NCI-H82 (cell line): ENCODE results near the gene USP6NL.
"Not testable (repeated sequence)": the region's sequence is repeated elsewhere in the genome, so short reads cannot be mapped to it uniquely, and the experiment has no call there.

Source experiments
- DNase-seq: peaks from one replicate; lab custom pipeline; 2025; lab: John Stamatoyannopoulos, UW

USP6NL gene

DNA sequence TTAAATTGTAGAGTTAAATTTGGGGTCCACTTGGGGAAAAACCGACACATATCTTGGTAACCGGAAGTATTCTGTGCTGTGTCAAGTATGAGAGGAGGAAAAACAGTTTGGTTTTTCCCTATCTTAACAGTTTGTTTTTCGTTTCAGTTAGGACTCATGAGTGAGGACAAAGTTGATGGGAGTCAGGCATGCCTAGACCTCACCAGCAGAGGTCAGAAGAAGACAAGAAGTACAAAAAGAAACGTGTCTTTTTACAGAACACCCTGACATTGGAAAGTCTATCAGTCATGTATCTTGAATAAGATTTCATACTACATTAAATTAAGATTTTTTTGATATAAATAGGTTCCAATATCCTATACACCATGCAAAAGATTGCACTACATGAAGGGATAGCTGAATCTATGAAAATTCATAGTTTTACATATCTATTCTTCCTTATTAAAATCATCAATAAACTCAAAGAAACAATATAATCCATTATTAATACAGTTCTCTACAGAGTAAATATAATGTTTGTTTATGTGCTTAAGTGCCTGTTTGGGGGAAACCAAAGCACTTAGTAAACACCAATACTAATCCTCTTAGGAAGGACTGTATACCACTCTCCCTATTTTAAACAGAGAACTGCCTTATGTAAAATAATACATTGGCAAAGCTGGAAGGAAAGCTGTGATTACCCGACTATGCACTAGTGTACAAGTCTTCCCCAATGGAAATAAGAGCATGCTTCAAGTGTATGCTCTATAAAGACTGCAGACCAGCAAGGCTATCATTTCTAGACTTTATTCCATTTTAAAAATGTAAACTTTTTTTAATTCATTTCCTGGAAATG is 95.6 kb downstream of the USP6NL start:
- DNase-seq, result peak; percentile 55

DNA sequence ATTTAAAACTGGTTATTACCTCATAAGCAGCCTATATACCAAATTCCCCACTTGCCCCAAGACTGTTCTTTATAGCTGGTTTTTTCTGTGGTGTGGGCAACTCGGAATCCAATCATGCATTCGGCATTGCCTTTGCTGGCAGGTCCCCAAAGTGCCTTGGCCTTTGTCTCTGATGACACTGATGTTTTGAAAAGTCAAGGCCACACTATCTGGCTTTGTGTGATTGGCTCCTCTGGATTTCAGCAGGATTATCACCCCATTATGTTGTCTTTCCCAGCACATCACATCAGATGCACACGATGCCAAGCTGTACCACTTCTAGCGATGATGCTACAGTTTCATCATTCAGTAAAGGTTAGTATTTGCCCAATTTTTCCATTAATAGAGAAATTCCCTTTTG is 97.7 kb downstream of the USP6NL start:
- no peak for DNase-seq

DNA sequence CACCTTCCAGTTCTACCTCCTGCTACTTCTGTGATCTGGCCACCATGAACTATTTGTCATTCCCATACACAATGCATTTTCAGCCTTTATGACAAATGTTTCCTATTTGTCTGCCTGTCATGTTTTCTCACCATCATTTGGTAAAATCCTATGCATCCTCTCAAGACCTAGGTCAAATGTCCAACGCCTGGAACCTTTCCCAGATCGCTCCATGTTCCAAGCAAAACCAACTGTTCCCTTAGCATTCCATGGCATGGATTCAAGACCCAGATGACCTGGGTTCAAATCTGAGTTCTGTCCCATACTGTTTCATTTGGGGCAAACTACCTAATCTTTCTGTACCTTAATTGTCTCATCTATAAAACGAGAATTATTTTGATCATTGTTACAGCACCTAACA is 98.9 kb downstream of the USP6NL start:
- DNase-seq, result no peak

DNA sequence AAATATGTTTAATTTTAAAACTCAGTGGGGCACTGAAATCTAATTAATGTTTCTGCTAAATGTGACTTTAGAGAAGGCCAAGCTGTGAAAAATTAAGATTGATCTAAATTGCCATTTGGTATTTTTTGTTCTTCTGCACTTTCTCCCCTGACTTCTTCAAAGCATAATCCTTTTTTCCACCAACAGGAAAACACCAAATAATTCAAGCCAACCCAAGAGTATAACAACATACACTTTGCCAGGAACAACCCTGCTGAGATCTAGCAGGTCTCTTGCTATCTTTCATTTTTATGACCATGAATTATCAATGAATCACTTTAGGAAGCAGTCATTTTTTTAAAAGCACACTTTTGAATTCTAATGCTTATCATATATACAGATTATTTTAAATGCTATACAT is 100.1 kb downstream of the USP6NL start:
- no peak for DNase-seq

DNA sequence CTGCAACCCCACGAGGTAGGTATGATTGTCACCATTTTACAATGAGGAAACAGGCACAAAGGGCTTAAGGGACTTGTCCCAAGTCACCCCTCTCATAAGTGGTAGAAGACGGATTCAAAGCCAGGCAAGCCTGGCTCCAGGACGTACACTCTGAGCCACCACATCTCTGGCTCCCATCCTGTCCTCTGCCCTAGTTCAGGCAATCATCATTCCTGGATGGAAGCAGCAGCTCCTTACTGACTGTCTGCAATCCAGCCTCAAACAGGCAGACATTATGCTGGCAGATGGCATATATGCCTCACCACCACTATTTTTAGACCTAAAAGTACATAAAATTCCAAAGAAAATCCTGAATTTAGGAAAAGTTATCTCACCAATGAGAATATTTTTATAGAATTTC is 100.7 kb downstream of the USP6NL start:
- no peak for DNase-seq

DNA sequence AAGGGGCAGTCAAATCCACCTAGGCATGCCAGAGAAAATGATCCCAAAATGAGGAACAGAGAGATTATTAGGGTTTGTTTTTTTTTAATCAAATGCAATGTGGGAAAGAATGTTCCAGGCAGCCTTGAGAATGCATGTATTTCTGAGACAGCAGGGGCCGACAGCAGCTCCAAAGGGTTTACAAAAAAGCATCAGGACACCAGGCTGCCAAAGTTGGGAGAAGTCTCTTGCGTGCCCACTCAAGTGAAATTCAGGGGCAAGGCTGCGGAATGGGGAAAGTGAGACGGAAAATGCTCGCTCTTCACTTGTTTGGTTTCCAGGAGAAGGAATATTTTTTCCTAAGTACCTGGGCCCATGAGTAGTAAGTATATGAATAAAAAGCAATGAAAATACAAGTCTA is 101.2 kb downstream of the USP6NL start:
- no peak for DNase-seq

DNA sequence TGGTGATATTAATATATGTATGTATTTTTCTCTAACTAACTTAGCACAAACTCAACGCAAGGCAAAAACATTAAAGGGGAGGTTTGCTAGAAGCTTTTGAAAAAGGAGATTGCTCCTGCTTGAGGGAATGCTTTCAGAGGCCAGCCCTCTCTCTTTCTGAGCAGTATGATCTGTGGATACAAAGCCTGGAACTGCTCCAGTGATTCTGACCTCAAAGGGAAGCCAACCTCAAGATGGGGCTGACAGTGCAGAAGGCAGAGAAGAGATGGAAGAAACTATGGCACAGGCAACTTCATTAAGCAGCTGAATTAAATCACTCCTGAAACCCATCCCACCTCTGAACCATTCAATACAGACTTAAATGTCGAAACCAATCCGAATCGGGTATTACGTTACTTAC is 102.4 kb downstream of the USP6NL start:
- DNase-seq, result no peak

DNA sequence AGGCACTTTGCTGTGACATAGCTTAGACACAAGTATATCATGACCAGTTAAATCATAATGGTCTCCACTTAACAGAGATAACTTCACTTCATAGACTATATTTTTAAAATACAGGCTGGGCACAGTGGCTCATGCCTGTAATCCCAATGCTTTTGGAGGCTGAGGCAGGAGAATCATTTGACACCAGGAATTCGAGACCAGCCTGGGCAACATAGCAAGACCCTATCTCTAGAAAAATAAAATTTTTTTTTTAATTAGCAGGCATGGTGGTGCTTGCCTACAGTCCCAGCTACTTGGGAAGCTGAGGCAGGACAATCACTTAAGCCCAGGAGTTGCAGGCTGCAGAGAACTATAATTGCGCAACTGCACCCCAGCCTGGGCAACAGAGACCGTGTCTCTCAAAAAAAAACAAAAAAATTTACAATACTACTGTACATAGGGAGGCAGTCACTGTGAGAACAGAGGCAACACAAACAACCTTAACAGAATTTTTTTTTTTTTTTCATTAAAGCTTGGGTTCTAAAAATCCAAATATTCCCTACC is 105.1 kb downstream of the USP6NL start:
- DNase-seq, result no peak

DNA sequence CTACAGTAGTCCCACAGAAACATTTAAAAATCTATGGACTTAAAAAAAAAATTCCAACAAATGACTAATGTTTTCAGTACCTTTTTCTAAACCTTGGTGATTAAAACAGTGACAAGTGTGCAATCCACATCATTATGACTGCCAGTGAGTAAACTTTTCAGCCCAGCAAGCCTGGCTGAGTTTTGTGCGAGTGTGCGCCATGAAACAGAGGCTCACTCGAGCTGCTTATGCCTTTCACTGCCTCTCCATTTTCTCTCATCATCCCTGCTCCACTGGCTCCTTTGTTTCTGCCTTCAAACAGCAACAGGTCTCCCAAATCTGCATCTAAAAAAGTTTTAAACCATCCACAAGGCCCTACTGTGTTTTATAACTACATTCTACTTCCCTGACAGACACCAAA is 105.8 kb downstream of the USP6NL start:
- no peak for DNase-seq

DNA sequence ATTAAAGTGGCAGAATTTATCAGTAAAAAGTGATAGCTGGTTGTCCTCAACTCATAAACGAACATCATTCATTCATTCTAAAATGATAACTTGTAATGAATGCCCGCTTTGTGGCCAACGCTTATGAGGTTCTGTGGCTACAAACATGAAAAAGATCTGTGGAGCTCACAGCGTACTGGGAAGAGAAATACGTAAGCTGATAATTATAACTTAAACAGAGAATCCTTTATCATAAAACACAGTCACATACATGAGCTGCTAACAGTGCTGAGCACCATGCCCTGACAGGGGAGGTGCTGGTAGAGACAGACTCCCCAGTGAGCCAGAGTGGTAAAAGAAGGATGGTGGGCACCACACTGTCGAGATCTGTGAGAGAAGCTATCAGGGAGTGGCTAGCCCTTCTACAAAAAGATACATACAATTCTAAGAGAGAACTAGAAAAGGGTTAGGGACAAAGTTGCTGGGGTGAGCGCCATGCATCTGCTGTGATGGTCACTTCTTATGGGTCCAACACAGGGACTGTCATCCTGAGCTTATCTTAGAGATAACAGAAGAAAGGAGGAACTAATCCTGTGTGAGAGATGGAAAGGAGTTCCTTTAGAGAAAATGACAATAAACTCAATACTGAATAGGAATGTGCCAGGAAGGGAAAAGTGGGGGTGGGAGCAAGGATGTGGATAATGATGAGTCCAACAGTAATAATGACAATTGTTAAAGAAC is 106.7 kb downstream of the USP6NL start:
- DNase-seq, result no peak

DNA sequence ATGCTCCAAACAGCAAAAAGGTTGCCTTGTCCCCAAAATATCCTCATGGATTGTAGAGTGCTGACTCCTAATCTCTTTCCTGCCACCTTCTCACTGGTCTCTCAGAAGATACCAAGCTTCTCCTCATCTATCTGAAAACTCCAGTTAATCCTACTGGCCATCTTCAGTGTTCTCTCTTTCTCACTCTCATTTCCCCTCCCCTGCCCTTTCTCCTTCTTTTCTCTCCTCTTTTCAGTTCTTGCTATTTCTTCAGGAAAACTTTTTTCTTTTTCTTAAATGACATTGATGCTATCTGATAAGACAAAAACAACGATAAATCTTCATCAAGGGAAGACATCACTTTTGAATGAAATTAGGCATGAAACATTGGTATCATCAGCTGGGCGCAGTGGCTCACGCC is 109.8 kb downstream of the USP6NL start:
- no peak for DNase-seq

DNA sequence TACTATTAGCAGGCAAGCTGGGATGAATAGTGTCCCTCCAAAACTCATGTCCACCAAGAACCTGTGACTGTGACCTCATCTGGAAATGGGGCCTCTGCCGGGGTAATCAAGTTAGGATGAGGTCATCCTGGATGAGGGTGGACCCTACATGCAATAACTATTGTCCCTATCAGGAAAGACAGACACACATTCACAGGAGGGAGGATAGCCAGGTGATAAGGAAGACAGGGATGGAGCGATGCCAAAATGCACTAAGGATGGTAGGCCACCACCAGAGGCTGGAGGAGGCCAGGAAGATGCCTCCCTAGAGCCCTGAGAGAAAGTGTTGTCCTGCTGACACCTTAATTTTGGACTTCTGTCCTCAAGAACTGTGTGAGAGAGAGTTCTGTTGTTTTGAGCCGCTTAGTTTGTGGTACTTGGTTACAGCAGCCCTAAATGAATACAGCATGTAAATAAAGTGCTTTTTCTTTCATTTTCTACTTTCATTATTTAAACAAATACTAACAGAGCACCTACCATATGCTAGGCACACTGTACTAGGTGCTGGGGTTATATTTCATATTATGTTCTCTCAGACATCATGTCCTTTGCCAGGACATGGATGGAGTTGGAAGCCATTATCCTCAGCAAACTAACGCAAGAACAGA is 111.9 kb downstream of the USP6NL start:
- no peak for DNase-seq

DNA sequence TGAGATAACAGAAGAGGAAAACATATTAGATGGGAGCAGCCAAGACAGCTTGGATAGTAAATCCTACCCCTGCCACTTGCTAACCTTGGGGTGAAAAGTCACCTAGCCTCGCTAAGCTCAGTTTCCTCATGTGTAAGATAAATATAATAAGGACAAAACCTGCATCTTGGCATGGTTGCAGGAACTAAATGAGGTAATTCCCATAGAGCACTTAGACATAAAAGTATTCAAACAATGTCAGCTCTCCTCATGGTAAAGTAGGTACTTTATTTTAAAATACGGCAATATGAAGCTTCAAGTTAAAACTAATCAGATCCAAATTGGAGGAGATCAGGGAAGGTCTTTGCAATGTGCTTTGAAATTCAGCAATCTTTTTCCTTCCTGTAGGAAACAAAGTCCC is 113.1 kb downstream of the USP6NL start:
- no peak for DNase-seq

DNA sequence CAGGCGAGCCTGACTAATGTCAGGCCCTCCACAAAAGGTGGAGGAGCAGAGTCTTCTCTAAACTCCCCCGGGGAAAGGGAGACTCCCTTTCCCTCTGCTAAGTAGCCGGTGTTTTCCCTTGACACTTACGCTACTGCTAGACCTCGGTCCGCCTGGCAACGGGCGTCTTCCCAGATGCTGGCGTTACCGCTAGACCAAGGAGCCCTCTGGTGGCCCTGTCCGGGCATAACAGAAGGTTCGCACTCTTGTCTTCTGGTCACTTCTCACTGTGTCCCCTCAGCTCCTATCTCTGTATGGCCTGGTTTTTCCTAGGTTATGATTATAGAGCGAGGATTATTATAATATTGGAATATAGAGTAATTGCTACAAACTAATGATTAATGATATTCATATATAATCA is 116.5 kb downstream of the USP6NL start:
- not testable (repeated sequence) for DNase-seq

DNA sequence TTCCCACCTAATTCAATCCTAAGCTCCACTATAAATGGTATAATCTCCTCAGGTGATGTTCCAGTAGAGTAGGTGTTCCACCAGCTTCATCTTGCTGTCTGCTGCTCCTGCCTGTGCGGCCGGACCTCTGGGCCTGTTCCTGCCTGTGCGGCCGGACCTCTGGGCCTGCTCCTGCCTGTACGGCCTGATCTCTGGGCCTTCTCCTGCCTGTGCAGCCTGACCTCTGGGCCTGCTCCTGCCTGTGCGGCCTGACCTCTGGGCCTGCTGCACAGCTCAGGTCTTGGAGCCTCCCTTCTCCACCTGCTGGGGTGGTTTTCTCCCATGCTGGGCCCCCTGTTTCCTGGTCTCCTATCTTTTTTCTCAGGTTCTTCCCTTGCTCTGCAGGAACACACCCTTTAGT is 117.8 kb downstream of the USP6NL start:
- DNase-seq, result no peak

DNA sequence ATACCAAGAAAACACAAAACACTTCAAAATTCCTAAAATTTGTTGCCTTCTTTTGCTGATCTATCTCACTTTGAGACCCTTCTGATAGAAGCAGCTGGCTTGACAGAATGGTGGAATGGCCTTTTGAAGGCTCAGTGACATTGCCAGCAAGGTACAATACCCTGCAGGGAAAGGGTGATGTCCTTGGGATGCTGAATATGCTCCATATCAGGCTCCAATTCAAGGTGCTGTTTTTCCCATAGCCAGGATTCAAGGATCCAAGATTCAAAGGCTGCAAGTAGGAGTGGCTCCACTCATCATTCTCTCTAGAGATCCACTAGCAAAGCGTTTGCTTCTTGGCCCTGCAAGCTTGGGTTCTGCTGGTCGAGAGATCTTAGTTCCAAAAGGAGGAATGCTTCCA is 120.4 kb downstream of the USP6NL start:
- no peak for DNase-seq

DNA sequence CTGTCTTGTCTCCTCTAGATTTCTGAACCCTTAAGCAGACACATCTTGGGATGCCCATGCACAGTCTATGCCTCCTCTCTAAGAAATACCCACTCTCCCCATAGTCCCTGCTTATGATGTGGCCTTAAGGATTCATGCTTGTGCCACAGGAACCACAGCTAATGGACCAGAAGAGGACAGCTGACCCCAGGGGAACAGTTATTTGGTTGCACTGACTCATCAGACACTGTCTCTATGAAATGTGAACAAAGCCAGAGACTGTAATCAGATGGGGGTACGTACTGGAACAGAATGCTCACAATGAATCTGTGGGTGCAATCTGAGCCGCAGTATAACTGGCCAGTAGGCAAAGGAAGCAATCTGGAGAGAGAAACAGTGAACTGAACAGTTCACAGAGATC is 121.9 kb downstream of the USP6NL start:
- DNase-seq, result no peak

DNA sequence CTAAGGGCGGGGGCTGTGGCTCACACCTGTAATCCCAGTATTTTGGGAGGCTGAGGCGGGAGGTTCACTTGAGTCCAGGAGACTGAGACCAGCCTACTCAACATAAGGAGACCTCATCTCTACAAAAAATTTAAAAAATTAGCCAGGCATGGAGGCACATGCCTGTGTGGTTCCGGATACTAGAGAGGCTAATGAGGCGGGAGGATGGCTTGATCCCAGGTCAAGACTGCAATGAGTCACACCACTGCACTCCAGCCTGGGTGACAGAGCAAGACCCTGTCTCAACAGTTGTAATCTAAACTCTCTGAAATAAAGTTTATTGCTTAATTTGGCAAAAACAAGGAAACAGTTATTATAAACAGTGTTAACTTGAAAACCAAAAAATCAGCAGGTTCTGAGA is 123.3 kb downstream of the USP6NL start:
- no peak for DNase-seq

DNA sequence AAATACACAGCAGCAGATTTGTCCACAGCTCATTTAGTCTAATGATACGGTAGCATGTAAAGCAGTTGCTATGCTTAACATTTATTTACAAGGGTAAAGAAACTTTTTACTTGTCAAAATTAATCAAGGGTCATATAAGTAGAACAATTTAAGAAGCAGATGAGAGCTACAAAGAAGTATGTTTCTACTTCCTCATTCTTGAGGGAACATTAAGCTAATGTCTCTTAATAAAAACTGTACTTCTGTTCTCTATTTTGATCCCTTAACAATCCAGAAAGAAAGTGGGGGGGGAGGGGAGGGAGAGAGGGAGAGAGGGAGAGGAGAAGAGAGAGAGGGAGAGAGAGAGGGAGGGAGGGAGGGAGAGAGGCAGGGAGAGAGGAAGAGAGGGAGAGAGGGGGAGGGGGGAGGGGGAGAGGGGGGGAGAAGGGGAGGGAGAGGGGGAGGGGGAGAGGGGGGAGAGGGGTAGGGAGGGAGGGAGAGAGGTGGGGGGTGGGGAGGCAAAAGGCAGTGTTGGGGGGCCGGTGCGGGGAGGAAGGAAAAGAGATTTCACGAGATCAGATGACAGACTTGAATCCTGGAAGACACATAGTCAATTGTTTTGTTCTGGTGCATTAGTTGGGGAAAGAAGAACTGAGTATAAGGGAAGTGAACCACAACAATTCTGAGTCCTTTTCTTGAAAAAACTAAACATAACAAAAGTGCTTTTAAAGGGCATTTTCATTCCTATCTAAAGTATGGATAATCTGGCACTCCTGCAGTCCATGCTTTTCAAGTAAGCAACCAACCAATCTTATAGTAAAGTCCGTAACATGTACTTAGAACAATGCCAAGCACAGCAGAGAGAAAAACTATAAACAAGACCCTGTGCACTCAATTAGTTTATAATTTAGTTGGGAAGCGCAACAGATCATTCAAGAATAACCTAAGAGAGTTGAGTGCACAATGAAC is 128.0 kb downstream of the USP6NL start:
- no peak for DNase-seq

DNA sequence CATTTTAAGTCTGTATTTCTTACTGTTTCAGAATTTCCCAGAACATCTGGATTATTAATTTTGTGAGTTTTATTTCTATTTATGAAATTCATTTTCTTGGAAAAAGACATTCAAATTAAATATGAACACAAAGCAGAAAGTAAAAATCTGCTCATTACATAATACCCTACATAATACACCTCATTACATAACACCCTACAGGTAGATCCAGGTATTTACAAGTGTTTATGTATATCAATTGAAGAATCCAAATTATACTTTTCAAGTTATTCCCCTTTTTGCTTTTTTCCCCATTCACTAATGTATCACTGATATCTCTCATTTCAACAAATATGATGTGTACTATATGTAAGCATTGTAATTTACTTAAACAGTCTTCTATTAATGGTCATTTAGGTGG is 129.1 kb downstream of the USP6NL start:
- DNase-seq, result no peak

DNA sequence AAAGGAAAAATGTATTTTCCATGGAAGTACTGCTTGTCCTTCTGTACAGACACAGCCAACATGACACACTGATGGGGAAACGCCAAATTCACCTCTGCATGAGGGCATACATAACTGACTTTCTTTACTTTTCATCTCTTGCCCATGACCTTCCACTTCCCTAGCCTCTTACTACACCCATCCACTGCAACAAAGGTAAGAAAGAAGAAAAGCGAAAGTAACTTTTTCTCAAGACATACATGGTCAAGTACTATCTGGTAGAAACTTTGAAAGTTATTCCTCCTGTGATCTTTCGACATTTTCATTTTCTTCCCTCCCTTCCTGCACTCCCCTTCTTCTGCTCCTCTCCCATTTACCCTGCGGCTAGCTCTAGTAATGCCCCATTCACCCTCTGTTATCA is 130.8 kb downstream of the USP6NL start:
- no peak for DNase-seq

DNA sequence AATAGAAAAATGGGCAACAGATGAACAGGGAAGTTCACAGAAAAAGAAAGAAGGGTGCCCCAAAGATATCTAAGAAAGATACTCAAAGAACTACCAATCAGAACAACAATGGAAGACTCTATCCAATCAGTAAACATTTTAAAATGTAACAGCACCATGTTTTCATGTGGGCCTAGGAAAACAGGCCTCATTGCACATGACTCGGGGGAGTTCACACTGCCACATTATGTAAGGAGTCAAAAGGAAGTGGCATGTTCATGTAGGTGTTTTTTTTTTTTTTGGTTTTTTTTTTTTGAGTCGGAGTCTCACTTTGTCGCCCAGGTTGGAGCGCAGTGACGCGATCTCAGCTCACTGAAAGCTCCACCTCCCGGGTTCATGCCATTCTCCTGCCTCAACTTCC is 132.2 kb downstream of the USP6NL start:
- no peak for DNase-seq
